Vagina (tissue), 2 donors: ENCODE measurements around the gene ANKS6.

Experiments used
- POLR2AphosphoS5 ChIP-seq, 2 donors: sonication (generic); formaldehyde crosslinking; IDR thresholded peaks; one replicate each; pipeline ENCODE4 v1.9.0; 2017; ENCODE audit warnings: antibody characterized with exemption in 2 of 2, mild to moderate bottlenecking in 2 of 2, low read depth in 1 of 2; ENCODE audit not compliant: insufficient read depth in 1 of 2
- TF ChIP-seq, protein P1 (sequence below), 3 experiments: fragments of 450-650 bp in 2 of 3; fragments of 200-600 bp in 1 of 3; sonication (generic) in 1 of 3; IDR thresholded peaks; one replicate each; pipeline ENCODE4 v1.5.1; 2017 to 2019; ENCODE audit warnings: antibody characterized with exemption in 3 of 3, mild to moderate bottlenecking in 2 of 3, moderate library complexity in 2 of 3

DNA sequence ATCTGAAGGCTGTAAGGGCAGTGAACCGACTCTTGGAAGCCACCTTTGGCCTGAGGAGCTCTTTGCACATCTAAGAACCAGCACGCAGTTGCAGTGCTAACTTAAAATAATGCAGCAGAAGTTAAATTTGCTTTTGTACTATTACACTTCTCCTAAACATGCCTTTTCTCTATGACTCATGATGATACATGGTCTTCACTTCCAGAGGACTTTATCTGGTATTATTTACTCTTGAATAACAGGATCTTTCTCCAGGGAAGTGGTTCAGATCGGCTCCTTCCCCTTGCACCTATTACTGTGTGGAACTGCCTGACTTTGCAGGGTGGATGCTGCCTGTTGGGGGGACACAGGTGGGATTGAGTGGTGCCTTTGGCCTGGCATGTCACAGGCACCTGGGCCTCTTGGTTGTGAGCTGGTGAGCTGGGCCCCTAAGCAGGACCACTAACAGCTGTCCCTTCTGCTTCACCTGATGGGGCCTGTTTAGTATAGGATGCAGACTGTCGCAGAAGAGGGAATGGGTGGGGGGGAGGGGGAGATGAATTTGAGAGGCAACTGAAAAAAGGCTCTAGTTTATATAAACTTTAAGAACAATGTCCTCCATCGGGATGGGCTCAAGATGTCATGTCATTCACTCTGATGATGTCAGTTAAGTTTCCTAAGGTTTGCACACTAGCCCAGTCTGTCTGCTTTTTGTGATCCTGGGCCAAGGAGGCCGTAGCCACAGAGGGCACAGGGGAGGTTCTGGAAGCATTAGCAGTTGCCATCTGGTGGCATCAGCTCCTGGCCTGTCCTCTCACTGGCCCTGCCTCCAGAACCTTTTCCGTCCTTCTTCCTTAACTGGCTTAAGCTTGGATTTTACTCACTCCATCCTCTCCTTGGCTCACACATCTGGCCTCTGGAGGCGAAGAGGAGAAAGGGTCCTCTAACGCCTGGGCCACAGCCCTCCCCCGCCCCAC is 53.8 kb downstream of the ANKS6 start:
- TF ChIP-seq, protein P1, sequence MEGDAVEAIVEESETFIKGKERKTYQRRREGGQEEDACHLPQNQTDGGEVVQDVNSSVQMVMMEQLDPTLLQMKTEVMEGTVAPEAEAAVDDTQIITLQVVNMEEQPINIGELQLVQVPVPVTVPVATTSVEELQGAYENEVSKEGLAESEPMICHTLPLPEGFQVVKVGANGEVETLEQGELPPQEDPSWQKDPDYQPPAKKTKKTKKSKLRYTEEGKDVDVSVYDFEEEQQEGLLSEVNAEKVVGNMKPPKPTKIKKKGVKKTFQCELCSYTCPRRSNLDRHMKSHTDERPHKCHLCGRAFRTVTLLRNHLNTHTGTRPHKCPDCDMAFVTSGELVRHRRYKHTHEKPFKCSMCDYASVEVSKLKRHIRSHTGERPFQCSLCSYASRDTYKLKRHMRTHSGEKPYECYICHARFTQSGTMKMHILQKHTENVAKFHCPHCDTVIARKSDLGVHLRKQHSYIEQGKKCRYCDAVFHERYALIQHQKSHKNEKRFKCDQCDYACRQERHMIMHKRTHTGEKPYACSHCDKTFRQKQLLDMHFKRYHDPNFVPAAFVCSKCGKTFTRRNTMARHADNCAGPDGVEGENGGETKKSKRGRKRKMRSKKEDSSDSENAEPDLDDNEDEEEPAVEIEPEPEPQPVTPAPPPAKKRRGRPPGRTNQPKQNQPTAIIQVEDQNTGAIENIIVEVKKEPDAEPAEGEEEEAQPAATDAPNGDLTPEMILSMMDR (IDR thresholded peaks at IDR 0.05), result no peak
- TF ChIP-seq POLR2AphosphoS5 (IDR thresholded peaks at IDR 0.05; ENCODE audit: insufficient read depth in 1 of 2, low read depth in 1 of 2), result no peak
